Heart left ventricle (tissue), 13 donors: ENCODE results near the gene CST7.

Experiments
- CTCF ChIP-seq, 12 donors: fragments of 200-600 bp; sonication (generic) in 4 of 12; IDR thresholded peaks; one replicate each; pipeline versions ENCODE4 v1.5.0 to v1.8.0; 2018 to 2022; ENCODE audit warnings: antibody characterized with exemption in 12 of 12, mild to moderate bottlenecking in 5 of 12
- POLR2A ChIP-seq, 2 donors: fragments of 450-650 bp; IDR thresholded peaks; one replicate each; pipeline ENCODE4 v1.6.1; 2017; ENCODE audit warnings: antibody characterized with exemption in 2 of 2, mild to moderate bottlenecking in 2 of 2, moderate library complexity in 2 of 2
- donor health status: ischemic (EF 13 %, LVEDD 7.1; RV severe dilation, severe dysfunction).
- donor health status: DM: no; HTN: yes; CAD: no.
- donor health status: DM: no; HTN: no; CAD: no.
- donor health status: ischemic (EF 25% LVEDD 6.9; RV normal size, moderate dysfunction).
- donor health status: ischemic (EF 25% LVEDD 5.7; RV mildly dilated, moderate dysfunction).
- donor health status: ischemic (EF 35%, LVEDD 5.7; RV mildly dilated, moderate dysfunction).
- donor health status: nonischemic (EF 11% LVEDD 7.7; RV severe dilation, severe dysfunction).
- donor health status: DM: yes; HTN: yes; CAD: no.
- donor health status: PGD.
- donor health status: ischemic (EF 29% LVEDD 5.4; RV normal size, mild dysfunction).
- donor health status: nonischemic (EF 23%, LVEDD 6.1; RV moderate dilation, normal function).

- TF ChIP-seq CTCF (IDR thresholded peaks at IDR 0.05) (no peak), POLR2A (IDR thresholded peaks at IDR 0.05) (no peak)
Measured at GRCh38 chr20:24912397-24913075, 36.5 kb upstream of the CST7 start.
